Mesenchymal stem cell (in vitro differentiated cells and primary cell): ENCODE results near the gene TMEM187.

ENCODE experiments used
- DNase-seq: peaks from one replicate; pipeline ENCODE4 v3.0.0-alpha.2; 2013
- H2AFZ ChIP-seq: one replicate; pipeline ENCODE4 v1.6.1; 2013; ENCODE audit warnings: low read depth, mild to moderate bottlenecking, control low read depth, inconsistent platforms, low read length, moderate library complexity
- H2AK5ac ChIP-seq: 2 replicates; pipeline ENCODE4 v1.6.1; 2013; ENCODE audit warnings: low read length, moderate library complexity, mild to moderate bottlenecking, inconsistent platforms; ENCODE audit not compliant: severe bottlenecking
- H2BK120ac ChIP-seq: one replicate; pipeline ENCODE4 v1.6.1; 2013; ENCODE audit warnings: low read depth, mild to moderate bottlenecking, inconsistent platforms, low read length, moderate library complexity
- H2BK12ac ChIP-seq, 2 experiments: one replicate each; pipeline ENCODE4 v1.6.1; 2013; ENCODE audit warnings: inconsistent platforms in 2 of 2, low read length in 2 of 2, mild to moderate bottlenecking in 2 of 2, moderate library complexity in 2 of 2, control low read depth in 1 of 2
- H2BK15ac ChIP-seq: one replicate; pipeline ENCODE4 v1.6.1; 2013; ENCODE audit warnings: mild to moderate bottlenecking, low read depth, inconsistent platforms; ENCODE audit not compliant: poor library complexity, severe bottlenecking
- H2BK5ac ChIP-seq: 2 replicates; pipeline ENCODE4 v1.6.1; 2013; ENCODE audit warnings: low read depth, mild to moderate bottlenecking, low read length, control low read depth, inconsistent platforms; ENCODE audit not compliant: poor library complexity, severe bottlenecking
- H3K14ac ChIP-seq, 2 experiments: one replicate each; pipeline ENCODE4 v1.6.1; 2013; ENCODE audit warnings: inconsistent platforms in 2 of 2, low read length in 2 of 2, control low read depth in 1 of 2, mild to moderate bottlenecking in 1 of 2, moderate library complexity in 1 of 2
- H3K18ac ChIP-seq, 2 experiments: one replicate each; pipeline ENCODE4 v1.6.1; 2013; ENCODE audit warnings: inconsistent platforms in 2 of 2, low read length in 2 of 2, control low read depth in 1 of 2, low read depth in 1 of 2, mild to moderate bottlenecking in 1 of 2
- H3K23ac ChIP-seq, 2 experiments: one replicate each; pipeline ENCODE4 v1.6.1; 2013; ENCODE audit warnings: inconsistent platforms in 2 of 2, low read length in 2 of 2, mild to moderate bottlenecking in 2 of 2, moderate library complexity in 2 of 2, control low read depth in 1 of 2
- H3K27ac ChIP-seq: 2 replicates; pipeline ENCODE4 v1.5.1; 2013; ENCODE audit warnings: mild to moderate bottlenecking, moderate library complexity, low read length, control low read depth, inconsistent platforms; ENCODE audit not compliant: poor library complexity, severe bottlenecking
- H3K27me3 ChIP-seq, 2 experiments: 2 replicates each; pipeline versions ENCODE4 v1.6.1 to v1.7.0; 2013; ENCODE audit warnings: low read length in 2 of 2, mild to moderate bottlenecking in 2 of 2, moderate library complexity in 2 of 2, control low read depth in 1 of 2, inconsistent platforms in 1 of 2; ENCODE audit not compliant: control insufficient read depth in 1 of 2, insufficient read depth in 1 of 2
- H3K36me3 ChIP-seq, 2 experiments: 2 replicates each; pipeline versions ENCODE4 v1.6.1 to v1.7.0; 2013; ENCODE audit warnings: low read length in 2 of 2, control low read depth in 1 of 2, inconsistent platforms in 1 of 2, low read depth in 1 of 2, mild to moderate bottlenecking in 1 of 2; ENCODE audit not compliant: insufficient read depth in 2 of 2, control insufficient read depth in 1 of 2
- H3K4ac ChIP-seq, 2 experiments: one replicate each; pipeline ENCODE4 v1.6.1; 2013; ENCODE audit warnings: inconsistent platforms in 2 of 2, low read length in 2 of 2, mild to moderate bottlenecking in 2 of 2, moderate library complexity in 2 of 2, control low read depth in 1 of 2, low read depth in 1 of 2
- H3K4me1 ChIP-seq: 2 replicates; pipeline ENCODE4 v1.6.1; 2013; ENCODE audit warnings: low read depth, low read length, control low read depth; ENCODE audit not compliant: control insufficient read depth, insufficient read depth
- H3K4me2 ChIP-seq: 2 replicates; pipeline ENCODE4 v1.6.1; 2013; ENCODE audit warnings: low read length, mild to moderate bottlenecking, inconsistent platforms; ENCODE audit not compliant: poor library complexity, severe bottlenecking
- H3K4me3 ChIP-seq, 2 experiments: 2 replicates each; pipeline versions ENCODE4 v1.5.1 to v1.7.0; 2013; ENCODE audit warnings: low read length in 2 of 2, mild to moderate bottlenecking in 2 of 2, control low read depth in 1 of 2, low read depth in 1 of 2; ENCODE audit not compliant: insufficient read depth in 1 of 2
- H3K79me1 ChIP-seq: replicated peaks from 2 replicates; pipeline ENCODE4 v1.6.1; 2013; ENCODE audit warnings: mild to moderate bottlenecking, control low read depth, low read length, inconsistent platforms; ENCODE audit not compliant: poor library complexity, severe bottlenecking
- H3K9ac ChIP-seq: 2 replicates; pipeline ENCODE4 v1.7.0; 2013; ENCODE audit warnings: mild to moderate bottlenecking, low read length, moderate library complexity
- H3K9me3 ChIP-seq: 2 replicates; pipeline ENCODE4 v1.7.0; 2013; ENCODE audit warnings: mild to moderate bottlenecking, low read length; ENCODE audit not compliant: control insufficient read depth
- H4K8ac ChIP-seq: one replicate; pipeline ENCODE4 v1.6.1; 2013; ENCODE audit warnings: inconsistent platforms, mild to moderate bottlenecking, low read length, moderate library complexity
- H4K91ac ChIP-seq: one replicate; pipeline ENCODE4 v1.6.1; 2013; ENCODE audit warnings: mild to moderate bottlenecking, low read length, inconsistent platforms
- WGBS: methylation state at CpG from one replicate; pipeline ENCODE4 v1.1.7; 2013; ENCODE audit warnings: mixed read lengths; 5-methylcytosine and 5-hydroxymethylcytosine counted together

Gene TMEM187

GRCh38 chrX:154027986-154028385, 55.4 kb downstream of the TMEM187 start:
- no CpG with 5 or more reads among the region's 1 CpG for WGBS
- peaks cover 0 to 30% of the 10 kb centered on the region in 2 experiments for H3K27me3 ChIP-seq
- no peak overlapping the region for H2BK15ac ChIP-seq
- no peak overlapping the region for H3K14ac ChIP-seq
- H3K18ac ChIP-seq = no peak overlapping the region
- H3K4me2 ChIP-seq = no peak overlapping the region
- no peak overlapping the region for H2BK120ac ChIP-seq
- no peak overlapping the region for H2AFZ ChIP-seq
- H3K9ac ChIP-seq = no peak overlapping the region
- no peak overlapping the region for H3K4ac ChIP-seq
- H4K8ac ChIP-seq = no peak overlapping the region
- H3K36me3 ChIP-seq = peaks cover 54 to 64% of the 10 kb centered on the region in 2 experiments
- no peak overlapping the region for H2BK12ac ChIP-seq
- H3K4me1 ChIP-seq = peaks cover 4% of the 10 kb centered on the region
- peaks cover 26% of the 10 kb centered on the region for H3K79me1 ChIP-seq
- no peaks in the 10 kb centered on the region for H3K9me3 ChIP-seq
- no peak for DNase-seq
- H2BK5ac ChIP-seq = no peak overlapping the region
- H2AK5ac ChIP-seq = no peak overlapping the region
- H3K23ac ChIP-seq = no peak overlapping the region
- no peak overlapping the region for H3K27ac ChIP-seq
- H3K4me3 ChIP-seq = no peak overlapping the region
- no peak overlapping the region for H4K91ac ChIP-seq

GRCh38 chrX:154028502-154029184, 56.1 kb downstream of the TMEM187 start:
- no peak overlapping the region for H3K14ac ChIP-seq
- no peak overlapping the region for H2BK15ac ChIP-seq
- no peak overlapping the region for H2AK5ac ChIP-seq
- H4K91ac ChIP-seq = no peak overlapping the region
- no peaks in the 10 kb centered on the region for H3K9me3 ChIP-seq
- no peak overlapping the region for H3K9ac ChIP-seq
- peaks cover 54 to 67% of the 10 kb centered on the region in 2 experiments for H3K36me3 ChIP-seq
- H3K27me3 ChIP-seq = peaks cover 0 to 36% of the 10 kb centered on the region in 2 experiments
- H3K23ac ChIP-seq = no peak overlapping the region
- 98% methylated on average over 10 of the region's 13 CpGs for WGBS
- no peak overlapping the region for H2BK120ac ChIP-seq
- no peak overlapping the region for H2AFZ ChIP-seq
- no peak for DNase-seq
- H3K18ac ChIP-seq = no peak overlapping the region
- H3K27ac ChIP-seq = no peak overlapping the region
- no peak overlapping the region for H3K4me3 ChIP-seq
- peaks cover 24% of the 10 kb centered on the region for H3K79me1 ChIP-seq
- no peak overlapping the region for H4K8ac ChIP-seq
- H2BK5ac ChIP-seq = no peak overlapping the region
- no peak overlapping the region for H3K4ac ChIP-seq
- no peak overlapping the region for H2BK12ac ChIP-seq
- peaks cover 5% of the 10 kb centered on the region for H3K4me1 ChIP-seq
- H3K4me2 ChIP-seq = no peak overlapping the region

- H3K27ac ChIP-seq = no peak overlapping the region
- no peak overlapping the region for H3K4me3 ChIP-seq
- H3K4ac ChIP-seq = no peak overlapping the region
- no peak overlapping the region for H3K4me2 ChIP-seq
- H2AK5ac ChIP-seq = no peak overlapping the region
- peaks cover 54 to 62% of the 10 kb centered on the region in 2 experiments for H3K36me3 ChIP-seq
- no peak overlapping the region for H3K9ac ChIP-seq
- peak overlapping the region in 1 of 2 experiments; percentile 21 for H3K18ac ChIP-seq
- no peak overlapping the region for H2BK15ac ChIP-seq
- H2BK120ac ChIP-seq = no peak overlapping the region
- H3K79me1 ChIP-seq = peaks cover 19% of the 10 kb centered on the region
- H4K91ac ChIP-seq = no peak overlapping the region
- H2BK12ac ChIP-seq = no peak overlapping the region
- H2BK5ac ChIP-seq = no peak overlapping the region
- peaks cover 5% of the 10 kb centered on the region for H3K4me1 ChIP-seq
- no peak for DNase-seq
- no peak overlapping the region for H3K23ac ChIP-seq
- WGBS = 96% methylated on average over 4 of the region's 8 CpGs
- no peaks in the 10 kb centered on the region for H3K9me3 ChIP-seq
- peaks cover 0 to 34% of the 10 kb centered on the region in 2 experiments for H3K27me3 ChIP-seq
- H3K14ac ChIP-seq = no peak overlapping the region
- H4K8ac ChIP-seq = no peak overlapping the region
- H2AFZ ChIP-seq = no peak overlapping the region
Measured at GRCh38 chrX:154029439-154029838, 56.9 kb downstream of the TMEM187 start.

- WGBS = 96% methylated on average over 19 of the region's 20 CpGs
- no peak overlapping the region for H2BK12ac ChIP-seq
Measured at GRCh38 chrX:154030266-154030665, 57.7 kb downstream of the TMEM187 start.

More at GRCh38 chrX:154030266-154030665, 57.7 kb downstream of the TMEM187 start:
- Histone ChIP-seq H3K4me3 (no peak overlapping the region), H3K27ac (no peak overlapping the region), H3K4ac (no peak overlapping the region), H3K79me1 (peaks cover 21% of the 10 kb centered on the region), H3K23ac (no peak overlapping the region), H3K14ac (no peak overlapping the region), H3K9me3 (no peaks in the 10 kb centered on the region), H2AFZ (no peak overlapping the region), H2BK15ac (no peak overlapping the region), H2BK5ac (no peak overlapping the region), H4K91ac (no peak overlapping the region), H3K18ac (no peak overlapping the region), H3K27me3 (peaks cover 0 to 37% of the 10 kb centered on the region in 2 experiments), H3K9ac (no peak overlapping the region), H4K8ac (no peak overlapping the region), H3K4me1 (peaks cover 5% of the 10 kb centered on the region), H3K36me3 (peaks cover 58 to 61% of the 10 kb centered on the region in 2 experiments), H3K4me2 (no peak overlapping the region), H2BK120ac (no peak overlapping the region), H2AK5ac (no peak overlapping the region)
- DNase-seq = no peak
